ENCODE measurements around the gene CTU2.

GRCh38 chr16:88686062-88686438 is 20.3 kb upstream of the CTU2 start:
- peak; percentile 11; the same call in 1 of the 2 replicates for TF ChIP-seq TCF12 (IDR thresholded peaks at IDR 0.05; ENCODE audit: low read depth)
- no peak for TF ChIP-seq EP300 (IDR thresholded peaks at IDR 0.05; ENCODE audit: borderline replicate concordance)
- TF ChIP-seq CEBPB (IDR thresholded peaks at IDR 0.05), result no peak
- TF ChIP-seq RAD21 (IDR thresholded peaks at IDR 0.05; ENCODE audit: low read depth), result no peak
- no peak for TF ChIP-seq NFIC (IDR thresholded peaks at IDR 0.05)
- TF ChIP-seq CREB1 (IDR thresholded peaks at IDR 0.05; ENCODE audit: low read depth), result no peak
- TF ChIP-seq, protein P1, sequence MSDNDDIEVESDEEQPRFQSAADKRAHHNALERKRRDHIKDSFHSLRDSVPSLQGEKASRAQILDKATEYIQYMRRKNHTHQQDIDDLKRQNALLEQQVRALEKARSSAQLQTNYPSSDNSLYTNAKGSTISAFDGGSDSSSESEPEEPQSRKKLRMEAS (IDR thresholded peaks at IDR 0.05), result no peak
- no peak for TF ChIP-seq TAF1 (IDR thresholded peaks at IDR 0.05; ENCODE audit: low read depth)
- no peak for TF ChIP-seq REST (IDR thresholded peaks at IDR 0.05; ENCODE audit: low read depth)
- no peak for TF ChIP-seq YY1 (IDR thresholded peaks at IDR 0.05; ENCODE audit: low read depth)
- no peak for TF ChIP-seq TEAD4 (IDR thresholded peaks at IDR 0.05)
- TF ChIP-seq FOXM1 (IDR thresholded peaks at IDR 0.05; ENCODE audit: borderline replicate concordance, low read depth), result no peak
- no peak; the same call in 1 of the 2 replicates for TF ChIP-seq ZBTB7A (IDR thresholded peaks at IDR 0.05; ENCODE audit: low read depth)
- no peak for TF ChIP-seq EGR1 (IDR thresholded peaks at IDR 0.05)

Data from Ishikawa (cell line).